H1 (cell line): Measurements from ENCODE around the gene SHTN1. TPM values are rescaled to one million over a fixed set of nuclear protein-coding genes. Genes with fewer than 3 reads are reported as not detected.

ENCODE experiments used
- SP1 ChIP-seq: IDR thresholded peaks from 2 replicates; pipeline ENCODE4 v1.6.1; 2011; ENCODE audit warnings: low read depth, low read length
- SP4 ChIP-seq: IDR thresholded peaks from 2 replicates; pipeline ENCODE4 v1.6.1; 2012; ENCODE audit warnings: low read length, inconsistent platforms
- TCF12 ChIP-seq: IDR thresholded peaks from 2 replicates; pipeline ENCODE4 v1.6.1; 2011; ENCODE audit warnings: low read depth, mild to moderate bottlenecking, low read length
- polyA plus RNA-seq, 7 experiments: library from polyadenylated mRNA; depleted of rRNA in 3 of 7; stranded (reverse) in 5 of 7; unstranded in 2 of 7; fragments of >200 nt in 5 of 7; fragments of 200-250 nt in 2 of 7; gene quantifications; 1 replicate in 5 of 7; 2 replicates in 1 of 7; 4 replicates in 1 of 7; pipeline versions ENCODE4 v1.2.1 to v1.2.3, GENCODE V29; 2011 to 2013; ENCODE audit warnings: missing spikeins in 2 of 7, mixed read lengths in 2 of 7
- total RNA-seq: library from RNA; stranded (reverse); fragmentation: NEBNext Ultra II Directional; extraction: Animal tissue kit (Norgen Biotek cat#: 25700); gene quantifications from 2 replicates; pipeline ENCODE4 v1.2.1, GENCODE V29; 2021
- TF ChIP-seq, protein P1 (sequence below): fragments of 300-600 bp; sonication (generic); IDR thresholded peaks from 2 replicates; pipeline ENCODE4 v1.7.1; 2012; ENCODE audit warnings: low read length, moderate library complexity, mild to moderate bottlenecking, inconsistent platforms; ENCODE audit not compliant: insufficient replicate concordance
- TF ChIP-seq, protein P2 (sequence below): IDR thresholded peaks from 2 replicates; pipeline ENCODE4 v1.6.1; 2012; ENCODE audit warnings: inconsistent platforms

The SHTN1 gene
- total and polyA plus RNA-seq, 2 of the 8 experiments (the other 6 are each of a cell fraction or from before 2014, with no cell fraction given) = 3.3 to 12.7 TPM

DNA sequence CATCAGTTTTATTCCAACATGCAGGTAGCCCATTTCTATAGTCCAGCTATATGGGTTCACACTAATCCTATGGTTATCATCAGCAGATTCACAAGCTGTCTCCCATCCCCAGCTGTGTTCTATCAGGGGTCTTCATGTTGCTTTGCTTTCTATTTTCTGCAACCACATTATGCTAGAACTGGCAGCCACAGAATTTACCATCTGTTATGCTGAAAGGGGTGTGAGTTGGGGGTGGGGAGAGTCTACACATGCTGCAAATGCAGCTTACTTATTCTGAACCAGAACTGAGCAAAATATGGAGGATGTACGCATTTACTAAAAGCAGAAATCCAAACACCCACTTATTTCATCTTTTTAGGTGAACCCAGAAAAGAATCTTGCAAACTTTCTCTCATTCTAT lies 32.9 kb downstream of the SHTN1 start (continued):
- TF ChIP-seq, protein P1, sequence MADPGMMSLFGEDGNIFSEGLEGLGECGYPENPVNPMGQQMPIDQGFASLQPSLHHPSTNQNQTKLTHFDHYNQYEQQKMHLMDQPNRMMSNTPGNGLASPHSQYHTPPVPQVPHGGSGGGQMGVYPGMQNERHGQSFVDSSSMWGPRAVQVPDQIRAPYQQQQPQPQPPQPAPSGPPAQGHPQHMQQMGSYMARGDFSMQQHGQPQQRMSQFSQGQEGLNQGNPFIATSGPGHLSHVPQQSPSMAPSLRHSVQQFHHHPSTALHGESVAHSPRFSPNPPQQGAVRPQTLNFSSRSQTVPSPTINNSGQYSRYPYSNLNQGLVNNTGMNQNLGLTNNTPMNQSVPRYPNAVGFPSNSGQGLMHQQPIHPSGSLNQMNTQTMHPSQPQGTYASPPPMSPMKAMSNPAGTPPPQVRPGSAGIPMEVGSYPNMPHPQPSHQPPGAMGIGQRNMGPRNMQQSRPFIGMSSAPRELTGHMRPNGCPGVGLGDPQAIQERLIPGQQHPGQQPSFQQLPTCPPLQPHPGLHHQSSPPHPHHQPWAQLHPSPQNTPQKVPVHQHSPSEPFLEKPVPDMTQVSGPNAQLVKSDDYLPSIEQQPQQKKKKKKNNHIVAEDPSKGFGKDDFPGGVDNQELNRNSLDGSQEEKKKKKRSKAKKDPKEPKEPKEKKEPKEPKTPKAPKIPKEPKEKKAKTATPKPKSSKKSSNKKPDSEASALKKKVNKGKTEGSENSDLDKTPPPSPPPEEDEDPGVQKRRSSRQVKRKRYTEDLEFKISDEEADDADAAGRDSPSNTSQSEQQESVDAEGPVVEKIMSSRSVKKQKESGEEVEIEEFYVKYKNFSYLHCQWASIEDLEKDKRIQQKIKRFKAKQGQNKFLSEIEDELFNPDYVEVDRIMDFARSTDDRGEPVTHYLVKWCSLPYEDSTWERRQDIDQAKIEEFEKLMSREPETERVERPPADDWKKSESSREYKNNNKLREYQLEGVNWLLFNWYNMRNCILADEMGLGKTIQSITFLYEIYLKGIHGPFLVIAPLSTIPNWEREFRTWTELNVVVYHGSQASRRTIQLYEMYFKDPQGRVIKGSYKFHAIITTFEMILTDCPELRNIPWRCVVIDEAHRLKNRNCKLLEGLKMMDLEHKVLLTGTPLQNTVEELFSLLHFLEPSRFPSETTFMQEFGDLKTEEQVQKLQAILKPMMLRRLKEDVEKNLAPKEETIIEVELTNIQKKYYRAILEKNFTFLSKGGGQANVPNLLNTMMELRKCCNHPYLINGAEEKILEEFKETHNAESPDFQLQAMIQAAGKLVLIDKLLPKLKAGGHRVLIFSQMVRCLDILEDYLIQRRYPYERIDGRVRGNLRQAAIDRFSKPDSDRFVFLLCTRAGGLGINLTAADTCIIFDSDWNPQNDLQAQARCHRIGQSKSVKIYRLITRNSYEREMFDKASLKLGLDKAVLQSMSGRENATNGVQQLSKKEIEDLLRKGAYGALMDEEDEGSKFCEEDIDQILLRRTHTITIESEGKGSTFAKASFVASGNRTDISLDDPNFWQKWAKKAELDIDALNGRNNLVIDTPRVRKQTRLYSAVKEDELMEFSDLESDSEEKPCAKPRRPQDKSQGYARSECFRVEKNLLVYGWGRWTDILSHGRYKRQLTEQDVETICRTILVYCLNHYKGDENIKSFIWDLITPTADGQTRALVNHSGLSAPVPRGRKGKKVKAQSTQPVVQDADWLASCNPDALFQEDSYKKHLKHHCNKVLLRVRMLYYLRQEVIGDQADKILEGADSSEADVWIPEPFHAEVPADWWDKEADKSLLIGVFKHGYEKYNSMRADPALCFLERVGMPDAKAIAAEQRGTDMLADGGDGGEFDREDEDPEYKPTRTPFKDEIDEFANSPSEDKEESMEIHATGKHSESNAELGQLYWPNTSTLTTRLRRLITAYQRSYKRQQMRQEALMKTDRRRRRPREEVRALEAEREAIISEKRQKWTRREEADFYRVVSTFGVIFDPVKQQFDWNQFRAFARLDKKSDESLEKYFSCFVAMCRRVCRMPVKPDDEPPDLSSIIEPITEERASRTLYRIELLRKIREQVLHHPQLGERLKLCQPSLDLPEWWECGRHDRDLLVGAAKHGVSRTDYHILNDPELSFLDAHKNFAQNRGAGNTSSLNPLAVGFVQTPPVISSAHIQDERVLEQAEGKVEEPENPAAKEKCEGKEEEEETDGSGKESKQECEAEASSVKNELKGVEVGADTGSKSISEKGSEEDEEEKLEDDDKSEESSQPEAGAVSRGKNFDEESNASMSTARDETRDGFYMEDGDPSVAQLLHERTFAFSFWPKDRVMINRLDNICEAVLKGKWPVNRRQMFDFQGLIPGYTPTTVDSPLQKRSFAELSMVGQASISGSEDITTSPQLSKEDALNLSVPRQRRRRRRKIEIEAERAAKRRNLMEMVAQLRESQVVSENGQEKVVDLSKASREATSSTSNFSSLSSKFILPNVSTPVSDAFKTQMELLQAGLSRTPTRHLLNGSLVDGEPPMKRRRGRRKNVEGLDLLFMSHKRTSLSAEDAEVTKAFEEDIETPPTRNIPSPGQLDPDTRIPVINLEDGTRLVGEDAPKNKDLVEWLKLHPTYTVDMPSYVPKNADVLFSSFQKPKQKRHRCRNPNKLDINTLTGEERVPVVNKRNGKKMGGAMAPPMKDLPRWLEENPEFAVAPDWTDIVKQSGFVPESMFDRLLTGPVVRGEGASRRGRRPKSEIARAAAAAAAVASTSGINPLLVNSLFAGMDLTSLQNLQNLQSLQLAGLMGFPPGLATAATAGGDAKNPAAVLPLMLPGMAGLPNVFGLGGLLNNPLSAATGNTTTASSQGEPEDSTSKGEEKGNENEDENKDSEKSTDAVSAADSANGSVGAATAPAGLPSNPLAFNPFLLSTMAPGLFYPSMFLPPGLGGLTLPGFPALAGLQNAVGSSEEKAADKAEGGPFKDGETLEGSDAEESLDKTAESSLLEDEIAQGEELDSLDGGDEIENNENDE = no peak
- no peak for TF ChIP-seq SP1
- no peak for TF ChIP-seq TCF12
- TF ChIP-seq SP4 = no peak
- TF ChIP-seq, protein P2, sequence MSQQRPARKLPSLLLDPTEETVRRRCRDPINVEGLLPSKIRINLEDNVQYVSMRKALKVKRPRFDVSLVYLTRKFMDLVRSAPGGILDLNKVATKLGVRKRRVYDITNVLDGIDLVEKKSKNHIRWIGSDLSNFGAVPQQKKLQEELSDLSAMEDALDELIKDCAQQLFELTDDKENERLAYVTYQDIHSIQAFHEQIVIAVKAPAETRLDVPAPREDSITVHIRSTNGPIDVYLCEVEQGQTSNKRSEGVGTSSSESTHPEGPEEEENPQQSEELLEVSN = no peak
